IPS-18c (cell line): ENCODE measurements around the gene CCR8.
"Not testable (repeated sequence)": the region's sequence is repeated elsewhere in the genome, so short reads cannot be mapped to it uniquely, and the experiment has no call there.

Experiments
- H3K4me3 ChIP-seq: 2 replicates; pipeline ENCODE4 v1.7.0; 2013; ENCODE audit warnings: low read depth, mild to moderate bottlenecking, low read length, moderate library complexity; ENCODE audit not compliant: insufficient read depth
- H3K9me3 ChIP-seq: one replicate; pipeline ENCODE4 v1.6.1; 2013; ENCODE audit warnings: mild to moderate bottlenecking, low read length, moderate library complexity; ENCODE audit not compliant: control insufficient read depth, insufficient read depth

Gene CCR8

GRCh38 chr3:39333607-39334006 lies 4.1 kb downstream of the CCR8 start:
- H3K9me3 ChIP-seq, result no peaks in the 10 kb centered on the region
- no peak overlapping the region for H3K4me3 ChIP-seq

DNA sequence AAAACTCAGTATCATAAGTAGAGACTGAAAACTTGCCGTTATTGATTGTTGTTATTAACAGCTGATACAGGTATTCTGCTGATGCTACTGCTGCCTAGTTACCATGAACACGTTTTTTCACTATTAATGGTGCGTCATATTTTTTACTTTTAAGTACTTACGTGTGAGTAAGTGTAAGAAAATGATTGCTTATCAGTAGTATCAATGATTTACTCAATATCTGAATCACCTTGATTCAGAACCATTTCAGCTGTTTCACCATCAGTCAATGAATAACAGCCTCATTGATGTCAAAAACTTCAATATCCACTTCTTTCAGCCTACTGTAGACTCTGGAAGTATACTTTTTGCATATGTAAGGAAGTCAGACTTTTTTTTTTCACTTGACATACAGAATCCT lies 4.7 kb downstream of the CCR8 start:
- Histone ChIP-seq H3K9me3 (no peaks in the 10 kb centered on the region), H3K4me3 (no peak overlapping the region)

- no peak overlapping the region for H3K4me3 ChIP-seq
- no peaks in the 10 kb centered on the region for H3K9me3 ChIP-seq
Measured at GRCh38 chr3:39338201-39338600, 8.7 kb downstream of the CCR8 start.

GRCh38 chr3:39339086-39339485 lies 9.6 kb downstream of the CCR8 start:
- no peaks in the 10 kb centered on the region for H3K9me3 ChIP-seq
- no peak overlapping the region for H3K4me3 ChIP-seq

DNA sequence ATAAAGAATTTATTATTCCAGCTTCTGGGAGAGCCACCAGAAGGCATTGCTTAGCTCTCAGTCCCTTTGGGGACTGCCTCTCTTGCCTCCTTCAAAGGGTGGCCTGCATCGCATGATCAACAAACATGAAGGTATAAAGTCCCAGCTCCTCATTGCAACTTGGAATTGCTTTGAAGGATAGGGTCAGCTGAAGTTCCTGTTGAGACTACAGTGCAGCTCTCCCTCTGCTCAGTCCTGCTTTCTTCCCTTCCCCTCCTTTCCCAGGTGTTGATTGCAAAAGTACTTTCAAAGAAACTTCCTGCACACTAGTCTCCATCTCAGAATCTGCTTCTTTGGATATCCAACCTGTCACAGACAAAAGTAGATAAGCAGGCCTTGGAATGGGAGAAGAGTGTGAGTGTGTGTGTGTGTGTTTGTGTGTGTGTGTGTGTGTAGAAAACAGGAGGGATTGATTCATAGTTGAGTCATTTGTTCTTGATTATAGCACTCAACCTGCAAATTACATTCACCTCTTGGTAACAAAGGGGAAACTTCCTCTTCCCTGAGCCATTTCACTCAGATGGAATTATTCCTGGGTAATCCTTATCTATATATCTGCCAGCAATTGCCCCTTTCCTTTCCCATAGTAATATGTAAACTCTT lies 13.7 kb downstream of the CCR8 start:
- H3K9me3 ChIP-seq, result no peaks in the 10 kb centered on the region
- H3K4me3 ChIP-seq, result no peak overlapping the region

GRCh38 chr3:39343760-39344159 lies 14.3 kb downstream of the CCR8 start:
- H3K4me3 ChIP-seq, result no peak overlapping the region
- no peaks in the 10 kb centered on the region for H3K9me3 ChIP-seq

- Histone ChIP-seq H3K9me3 (no peaks in the 10 kb centered on the region), H3K4me3 (no peak overlapping the region)
Measured at GRCh38 chr3:39344746-39345344, 15.3 kb downstream of the CCR8 start.

DNA sequence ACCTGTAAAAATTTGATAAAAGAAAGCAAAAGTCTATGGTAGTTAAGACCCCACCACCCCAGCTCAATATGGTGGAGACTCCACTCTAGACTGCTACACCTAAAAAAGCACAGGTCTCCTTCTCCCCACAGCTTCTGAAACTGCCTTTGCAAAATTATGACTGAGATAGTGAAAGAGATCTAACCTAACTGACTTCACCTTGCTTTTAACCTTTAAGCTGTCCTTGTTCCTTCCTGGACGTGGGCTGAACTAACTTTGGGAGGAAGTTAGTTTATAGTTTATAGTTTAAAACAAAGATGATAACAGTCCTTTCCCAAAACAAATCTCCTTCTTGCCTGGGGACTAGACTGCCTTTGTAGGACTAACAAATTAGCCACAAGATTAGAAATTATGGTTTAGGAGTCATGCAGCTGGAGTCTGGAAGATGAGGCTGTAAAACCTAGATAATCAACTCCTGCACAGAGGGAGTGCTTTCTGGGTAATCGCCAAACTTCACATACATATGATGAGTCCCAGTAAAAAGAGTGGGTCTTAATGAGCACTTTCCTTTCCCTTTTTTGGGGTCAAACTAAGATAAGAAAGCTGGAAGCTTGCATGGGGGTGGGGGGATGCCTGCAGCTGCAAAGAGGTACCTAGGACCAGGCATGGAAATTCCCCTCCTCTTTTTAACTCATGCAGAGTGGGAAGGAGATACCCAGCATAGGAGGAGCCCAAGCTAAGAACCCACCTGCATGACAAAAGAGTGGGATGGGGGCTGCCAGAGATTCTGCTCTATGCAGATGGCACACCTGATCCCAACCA lies 17.5 kb downstream of the CCR8 start:
- Histone ChIP-seq H3K4me3 (no peak overlapping the region), H3K9me3 (no peaks in the 10 kb centered on the region)

- no peak overlapping the region for H3K4me3 ChIP-seq
- H3K9me3 ChIP-seq, result no peaks in the 10 kb centered on the region
Measured at GRCh38 chr3:39347586-39347876, 18.0 kb downstream of the CCR8 start.

DNA sequence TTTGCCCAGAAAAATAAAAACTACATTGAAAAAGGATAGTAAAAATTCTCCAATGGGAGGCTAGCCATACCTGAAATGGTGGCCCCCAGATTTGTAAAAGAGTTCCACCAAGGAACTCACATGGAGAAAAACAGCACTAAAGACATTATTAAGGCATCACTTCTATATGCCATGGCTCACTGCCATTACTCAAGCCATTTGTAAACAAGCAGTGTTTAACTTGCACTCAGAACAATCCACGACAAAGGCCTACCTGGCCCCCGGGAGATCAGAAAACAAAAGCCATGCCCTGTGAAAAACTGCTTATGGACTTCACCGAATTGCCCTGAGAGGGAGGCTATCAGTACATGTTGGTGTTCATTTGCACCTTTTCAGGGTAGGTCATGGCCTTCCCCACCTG lies 19.6 kb downstream of the CCR8 start:
- H3K9me3 ChIP-seq, result no peaks in the 10 kb centered on the region
- no peak overlapping the region for H3K4me3 ChIP-seq

DNA sequence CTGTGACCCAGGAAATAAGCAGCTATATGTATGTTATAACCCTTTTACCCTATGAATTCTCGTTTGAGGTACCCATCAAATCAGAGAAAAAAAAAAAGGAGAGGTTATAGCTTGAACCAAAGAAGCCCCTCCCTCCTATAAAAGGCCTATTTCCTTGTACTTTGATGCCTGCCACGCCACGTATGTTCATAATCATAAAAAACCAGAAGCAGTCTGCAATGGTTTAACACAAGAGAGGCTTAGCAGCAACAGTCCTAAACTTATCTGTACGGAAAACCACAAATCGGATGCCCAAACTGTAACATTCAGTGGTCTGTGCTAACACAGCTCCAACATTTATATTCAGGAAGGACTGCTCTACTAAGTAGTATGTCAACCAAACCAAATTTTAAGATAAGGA lies 21.2 kb downstream of the CCR8 start:
- Histone ChIP-seq H3K9me3 (no peaks in the 10 kb centered on the region), H3K4me3 (no peak overlapping the region)

DNA sequence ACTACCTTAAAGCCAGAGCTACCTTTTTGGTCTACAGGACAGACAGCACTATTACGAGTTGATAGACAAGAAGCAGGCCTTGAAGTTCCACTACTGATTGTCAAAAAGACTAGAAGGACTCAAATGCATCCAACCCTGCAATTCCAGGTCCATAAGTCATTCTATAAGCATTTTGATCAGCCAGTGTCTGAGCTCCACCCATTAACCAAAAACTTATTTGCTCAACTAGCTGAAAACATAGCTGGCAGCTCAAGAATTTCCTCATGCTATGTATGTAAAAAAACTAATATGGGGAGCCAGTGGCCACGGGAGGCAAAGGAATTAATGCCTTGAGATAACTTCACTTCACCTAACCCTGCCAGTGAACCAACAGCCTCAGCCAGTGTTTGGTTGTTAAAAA lies 21.6 kb downstream of the CCR8 start:
- H3K4me3 ChIP-seq, H3K9me3 ChIP-seq: not testable (repeated sequence)

- H3K4me3 ChIP-seq, H3K9me3 ChIP-seq: not testable (repeated sequence)
Measured at GRCh38 chr3:39353168-39353927, 23.8 kb downstream of the CCR8 start.

DNA sequence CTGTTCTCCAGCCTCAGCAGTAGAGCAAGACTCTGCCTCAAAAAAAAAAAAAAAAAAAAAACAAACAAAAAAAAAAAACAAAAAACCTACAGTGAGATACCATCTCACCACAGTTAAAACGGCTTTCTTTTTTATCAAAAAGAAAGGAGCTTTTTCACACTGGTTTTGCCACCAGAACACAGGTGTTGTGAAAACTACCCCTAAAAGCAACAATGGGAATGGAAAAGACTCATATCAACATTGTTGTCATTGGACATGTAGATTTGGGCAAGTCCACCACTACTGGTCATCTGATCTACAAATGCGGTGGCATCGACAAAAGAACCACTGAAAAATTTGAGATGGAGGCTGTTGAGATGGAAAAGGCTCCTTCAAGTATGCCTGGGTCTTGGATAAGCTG lies 28.8 kb downstream of the CCR8 start:
- H3K4me3 ChIP-seq, result no peak overlapping the region
- no peaks in the 10 kb centered on the region for H3K9me3 ChIP-seq

GRCh38 chr3:39361252-39361927 lies 31.9 kb downstream of the CCR8 start:
- Histone ChIP-seq H3K4me3 (no peak overlapping the region), H3K9me3 (no peaks in the 10 kb centered on the region)

DNA sequence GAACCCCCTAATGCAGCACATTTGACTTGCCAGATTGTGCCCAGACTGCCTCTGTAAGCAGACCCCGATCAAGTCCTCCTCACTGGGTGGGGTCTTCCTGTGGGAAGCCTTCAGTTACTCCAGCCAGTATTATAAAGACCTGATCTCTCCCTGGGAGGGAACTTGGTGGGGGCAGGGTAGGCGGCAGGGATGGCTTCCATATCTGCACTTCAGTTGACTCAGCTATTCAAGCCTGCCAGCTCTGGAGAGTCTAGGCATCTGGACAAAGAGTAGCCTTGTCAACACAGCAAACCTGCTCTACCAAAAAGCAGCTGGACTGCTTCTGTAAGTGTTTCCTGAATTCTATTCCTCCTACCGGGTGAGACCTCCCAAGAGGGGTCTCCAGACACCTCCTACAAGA lies 32.7 kb downstream of the CCR8 start:
- no peaks in the 10 kb centered on the region for H3K9me3 ChIP-seq

DNA sequence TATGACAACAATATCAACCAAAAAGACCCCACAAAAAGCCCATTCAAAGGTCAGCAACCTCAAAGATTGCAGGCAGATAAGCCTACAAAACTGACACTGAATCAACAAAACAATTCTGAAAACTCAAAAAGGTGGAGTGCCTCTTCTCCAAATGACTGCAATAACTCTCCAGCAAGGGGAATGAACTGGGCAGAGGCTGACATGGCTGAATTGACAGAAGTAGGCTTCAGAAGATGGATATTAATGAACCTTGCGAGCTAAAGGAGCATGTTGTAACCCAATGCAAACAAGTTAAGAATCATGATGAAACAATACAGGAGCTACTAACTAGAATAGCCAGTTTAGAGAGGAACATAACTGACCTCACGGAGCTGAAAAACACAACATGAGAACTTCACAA lies 33.3 kb downstream of the CCR8 start:
- no peaks in the 10 kb centered on the region for H3K9me3 ChIP-seq
- H3K4me3 ChIP-seq, result no peak overlapping the region

More for the DNA sequence above, 32.7 kb downstream of the CCR8 start:
- no peak overlapping the region for H3K4me3 ChIP-seq
